Lower leg skin (tissue), 4 donors: ENCODE data around the gene FBRSL1. TPM values are rescaled to one million over a fixed set of nuclear protein-coding genes. Genes with fewer than 3 reads are reported as not detected.

Source experiments
- DNase-seq, 2 donors: peaks; one replicate each; pipeline ENCODE4 v3.0.0-alpha.2; 2019; ENCODE audit warnings: low spot score in 2 of 2
- H3K4me3 ChIP-seq: fragments of 200-600 bp; sonication (generic); 2 replicates; pipeline ENCODE4 v1.5.1; 2017; ENCODE audit warnings: mild to moderate bottlenecking, low read depth; ENCODE audit not compliant: poor library complexity, severe bottlenecking
- CTCF ChIP-seq, 3 donors: fragments of 450-650 bp; IDR thresholded peaks; one replicate each; pipeline ENCODE4 v1.5.1; 2016; ENCODE audit warnings: antibody characterized with exemption in 3 of 3, mild to moderate bottlenecking in 3 of 3, moderate library complexity in 2 of 3
- POLR2A ChIP-seq, 2 donors: fragments of 450-650 bp; IDR thresholded peaks; one replicate each; pipeline ENCODE4 v1.6.1; 2016 to 2017; ENCODE audit warnings: antibody characterized with exemption in 2 of 2, mild to moderate bottlenecking in 1 of 2, moderate library complexity in 1 of 2
- WGBS, 2 donors: methylation state at CpG; one replicate each; pipeline ENCODE4 v1.1.5; 2018; 5-methylcytosine and 5-hydroxymethylcytosine counted together
- intact Hi-C: fragments of 100-400 bp; cut with DNase I; formaldehyde crosslinking; loops from one replicate; pipeline ENCODE4 v1.15.0; 2023; ENCODE audit warnings: low total_unique reads
- total RNA-seq, 4 donors: library from RNA; depleted of rRNA; stranded (reverse); fragments of >200 nt; gene quantifications; one replicate each; pipeline ENCODE4 v1.1.0, GENCODE V29; 2016

FBRSL1 gene
- total RNA-seq, 4 donors from 2014 or later: 15.5 to 250 (median 19.6) TPM

- intact Hi-C loops: no loop called here
- no peak overlapping the region for H3K4me3 ChIP-seq
- no peak for DNase-seq
- 56 to 71% methylated on average over 13 to 14 of the region's 14 CpGs for WGBS, 2 donors
- TF ChIP-seq POLR2A (IDR thresholded peaks at IDR 0.05) (no peak), CTCF (IDR thresholded peaks at IDR 0.05) (no peak)
Observed at GRCh38 chr12:132477017-132477702, 12.8 kb upstream of the FBRSL1 start.

GRCh38 chr12:132477703-132478432 is 12.1 kb upstream of the FBRSL1 start:
- TF ChIP-seq CTCF (IDR thresholded peaks at IDR 0.05): no peak
- TF ChIP-seq POLR2A (IDR thresholded peaks at IDR 0.05): no peak
- intact Hi-C loops: no loop called here
- no peak overlapping the region for H3K4me3 ChIP-seq
- 60 to 72% methylated on average over 11 to 19 of the region's 19 CpGs for WGBS, 2 donors
- DNase-seq: no peak

- no peak overlapping the region for H3K4me3 ChIP-seq
- TF ChIP-seq CTCF (IDR thresholded peaks at IDR 0.05): no peak
- no peak for TF ChIP-seq POLR2A (IDR thresholded peaks at IDR 0.05)
- WGBS, 2 donors: 90 to 93% methylated on average over 14 to 15 of the region's 15 CpGs
- DNase-seq: no peak
- intact Hi-C loops: no loop called here
Observed at GRCh38 chr12:132478433-132478803, 11.5 kb upstream of the FBRSL1 start.

- no peak overlapping the region for H3K4me3 ChIP-seq
- intact Hi-C loops: no loop called here
- WGBS, 2 donors: 83 to 88% methylated on average over 16 of the region's 16 CpGs
- TF ChIP-seq POLR2A (IDR thresholded peaks at IDR 0.05): no peak
- TF ChIP-seq CTCF (IDR thresholded peaks at IDR 0.05): no peak
- DNase-seq: no peak
Observed at GRCh38 chr12:132478845-132479244, 11.1 kb upstream of the FBRSL1 start.

- intact Hi-C loops: no loop called here
- TF ChIP-seq POLR2A (IDR thresholded peaks at IDR 0.05) (no peak), CTCF (IDR thresholded peaks at IDR 0.05) (no peak)
- no peak for DNase-seq
- 84 to 92% methylated on average over 13 of the region's 13 CpGs for WGBS, 2 donors
- no peak overlapping the region for H3K4me3 ChIP-seq
Observed at GRCh38 chr12:132479291-132479690, 10.7 kb upstream of the FBRSL1 start.
